NCI-H510A treated with DMSO at 0.1 percent for 48 hours (cell line): ENCODE measurements around the gene PAN2.
"Not testable (repeated sequence)": the region's sequence is repeated elsewhere in the genome, so short reads cannot be mapped to it uniquely, and the experiment has no call there.

Experiments used
- DNase-seq: peaks from one replicate; lab custom pipeline; 2025; lab: John Stamatoyannopoulos, UW

PAN2 gene

GRCh38 chr12:56347255-56347654, 13.5 kb upstream of the PAN2 start:
- DNase-seq, result not testable (repeated sequence)

GRCh38 chr12:56346675-56347074, 12.9 kb upstream of the PAN2 start:
- DNase-seq, result no peak

GRCh38 chr12:56342290-56342689, 8.5 kb upstream of the PAN2 start:
- DNase-seq, result not testable (repeated sequence)

- no peak for DNase-seq
These were observed 7.8 kb upstream of the PAN2 start for GRCh38 chr12:56341616-56342015.

- no peak for DNase-seq
These were observed 5.3 kb upstream of the PAN2 start for GRCh38 chr12:56339158-56339422.

- DNase-seq, result peak; percentile 69
These were observed 4.7 kb upstream of the PAN2 start, which contains the start of gene IL23A for GRCh38 chr12:56338308-56339157. IL23A (plus strand) TSS chr12:56338884; CDS start chr12:56339045, 161 bp downstream.

- DNase-seq, result no peak
These were observed 4.0 kb upstream of the PAN2 start for GRCh38 chr12:56337753-56338251.

- no peak for DNase-seq
These were observed 2.8 kb upstream of the PAN2 start for GRCh38 chr12:56336361-56337167.

- DNase-seq, result not testable (repeated sequence)
These were observed 1.7 kb upstream of the PAN2 start for GRCh38 chr12:56335527-56335926.

GRCh38 chr12:56334490-56334793, 642 bp upstream of the PAN2 start:
- no peak for DNase-seq

- DNase-seq, result no peak
These were observed 562 bp downstream of the PAN2 start for GRCh38 chr12:56333197-56333678.

GRCh38 chr12:56332512-56333196, 1.1 kb downstream of the PAN2 start:
- DNase-seq, result no peak

GRCh38 chr12:56330936-56331490, 2.8 kb downstream of the PAN2 start:
- DNase-seq, result no peak

- no peak for DNase-seq
These were observed 7.3 kb downstream of the PAN2 start for GRCh38 chr12:56326533-56326932.

GRCh38 chr12:56326126-56326525, 7.7 kb downstream of the PAN2 start:
- DNase-seq, result no peak

- no peak for DNase-seq
These were observed 9.6 kb downstream of the PAN2 start for GRCh38 chr12:56324206-56324605.

GRCh38 chr12:56321610-56322009, 12.2 kb downstream of the PAN2 start:
- DNase-seq, result not testable (repeated sequence)

- no peak for DNase-seq
These were observed 12.8 kb downstream of the PAN2 start for GRCh38 chr12:56321027-56321426.

GRCh38 chr12:56317675-56318074, 16.1 kb downstream of the PAN2 start:
- DNase-seq, result no peak

- peak; percentile 94 for DNase-seq
These were observed 18.0 kb downstream of the PAN2 start, which contains the start of gene CNPY2 for GRCh38 chr12:56315622-56316473. CNPY2 (minus strand) TSS chr12:56315988; CDS start chr12:56315217, 771 bp downstream.

GRCh38 chr12:56315249-56315621, 18.6 kb downstream of the PAN2 start:
- DNase-seq, result no peak
